GM13977 (cell line): ENCODE measurements around the gene GPR55.

ENCODE experiments used
- DNase-seq: peaks from one replicate; pipeline ENCODE4 v3.0.0; 2012; ENCODE audit warnings: low spot score
- CTCF ChIP-seq: IDR thresholded peaks from 2 replicates; pipeline ENCODE4 v1.5.1; 2012; ENCODE audit warnings: mild to moderate bottlenecking, control low read depth; ENCODE audit not compliant: insufficient read depth; ENCODE audit errors: extremely low read depth, missing control alignments
- in situ Hi-C: fragments of 300-500 bp; cut with MboI; formaldehyde crosslinking; loops from one replicate; pipeline ENCODE4 v1.12.0; 2022; ENCODE audit warnings: low sequenced_read_pairs, low pct_unique_long_range_greater_than_20kb, mixed read lengths, inconsistent platforms; ENCODE audit not compliant: unreplicated experiment

GPR55 gene

GRCh38 chr2:230864122-230864604 lies 60.9 kb downstream of the GPR55 start:
- no peak for DNase-seq
- in situ Hi-C loops, result no loop called here
- no peak for TF ChIP-seq CTCF

DNA sequence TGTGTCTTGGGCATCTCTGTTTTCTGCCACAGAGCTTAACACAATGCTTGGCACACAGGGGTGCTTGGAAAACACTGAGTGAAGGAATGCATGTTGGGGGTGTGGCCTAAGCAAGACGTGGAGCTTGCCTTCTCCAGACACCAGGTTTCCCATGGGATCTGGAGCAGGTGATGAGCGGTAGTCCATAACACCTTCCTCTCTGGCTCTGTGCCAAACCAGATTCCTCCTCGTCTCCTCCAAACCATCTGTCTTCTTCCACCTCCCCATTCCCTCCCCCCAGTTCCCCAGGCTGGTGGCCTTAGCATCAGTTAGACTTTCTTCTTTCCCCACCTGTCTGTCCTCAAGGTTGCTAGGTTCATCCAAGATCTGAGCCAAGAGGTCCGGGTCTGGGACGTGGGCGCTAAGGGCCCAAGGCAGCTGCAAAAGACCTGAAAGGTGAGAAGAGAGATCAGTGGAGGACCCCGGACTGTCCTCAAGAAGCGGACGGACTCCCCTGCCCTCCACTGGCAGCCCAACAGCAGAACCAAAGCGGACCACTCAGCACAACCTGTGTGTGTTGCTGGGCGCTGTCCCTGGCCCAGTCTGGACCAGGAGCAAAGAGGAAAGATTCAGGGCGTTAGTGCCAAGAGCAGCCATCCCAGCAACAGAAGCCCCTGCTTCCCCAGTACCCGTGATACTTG lies 61.5 kb downstream of the GPR55 start:
- DNase-seq, result no peak
- no peak for TF ChIP-seq CTCF
- in situ Hi-C loops, result no loop called here

DNA sequence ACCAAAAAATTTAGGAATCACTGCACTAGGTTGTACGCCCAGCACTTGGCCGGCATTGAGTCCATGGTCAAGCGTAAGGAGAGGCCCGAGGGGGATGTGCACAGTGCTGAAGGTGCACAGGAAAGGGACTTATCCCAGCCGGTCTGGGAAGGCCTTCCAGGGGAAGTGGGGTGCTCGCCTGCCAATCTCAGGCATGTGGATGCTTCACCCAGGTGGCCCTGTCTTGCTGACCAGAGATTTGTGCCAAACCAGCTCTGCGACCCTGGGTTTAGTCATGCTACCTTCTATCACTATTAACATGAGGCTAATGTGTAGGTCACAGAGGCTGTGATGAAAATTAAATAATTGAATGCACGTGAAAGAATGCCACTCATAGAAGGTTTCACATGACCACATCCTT lies 62.0 kb downstream of the GPR55 start:
- in situ Hi-C loops, result no loop called here
- no peak for DNase-seq
- TF ChIP-seq CTCF, result no peak

GRCh38 chr2:230862292-230862691 lies 62.8 kb downstream of the GPR55 start:
- in situ Hi-C loops, result no loop called here
- no peak for TF ChIP-seq CTCF
- no peak for DNase-seq

DNA sequence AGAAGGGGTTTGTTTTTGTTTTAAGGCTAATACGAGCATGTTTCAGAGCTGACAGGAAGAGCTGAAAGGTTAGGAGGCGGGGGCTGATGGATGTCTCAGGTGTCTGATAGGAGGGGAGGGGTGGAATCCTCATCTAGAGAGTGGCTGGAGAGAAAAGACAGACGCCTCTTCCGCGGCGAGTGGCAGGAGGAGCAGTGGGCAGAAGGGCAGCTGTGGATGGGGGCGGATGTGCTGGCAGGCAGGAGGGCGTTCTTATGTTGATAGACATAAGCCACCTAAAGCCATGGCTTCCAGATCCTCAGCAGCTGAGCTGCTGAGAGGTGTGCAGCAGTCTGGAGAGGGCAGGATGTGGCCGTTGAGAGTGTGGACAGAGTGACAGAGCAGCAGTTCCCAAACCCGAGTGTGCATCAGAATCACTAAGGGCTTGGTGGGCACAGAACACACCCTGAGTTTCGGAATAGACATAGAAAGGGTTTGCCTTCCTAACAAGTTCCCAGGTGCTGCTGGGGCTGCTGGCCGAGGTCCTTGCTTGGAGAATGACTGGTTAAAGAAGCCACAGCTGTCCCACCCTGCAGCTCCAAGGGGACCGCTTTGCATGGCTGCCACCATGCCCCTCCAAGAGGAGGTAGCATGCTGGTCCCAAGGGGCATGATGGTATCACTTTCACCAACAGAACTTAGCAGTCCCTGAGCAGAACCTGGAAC lies 63.3 kb downstream of the GPR55 start:
- in situ Hi-C loops, result no loop called here
- no peak for TF ChIP-seq CTCF
- no peak for DNase-seq
